Hematopoietic multipotent progenitor cell treated with erythropoietin and hydrocortisone succinate and interleukin-3 and kit ligand, for 6 days (in vitro differentiated cells): ENCODE data around the gene MMS19.
"Not testable (repeated sequence)": the region's sequence is repeated elsewhere in the genome, so short reads cannot be mapped to it uniquely, and the experiment has no call there.

Experiments used
- DNase-seq: peaks from one replicate; pipeline ENCODE4 v3.0.0-alpha.2; 2015

Gene MMS19

DNA sequence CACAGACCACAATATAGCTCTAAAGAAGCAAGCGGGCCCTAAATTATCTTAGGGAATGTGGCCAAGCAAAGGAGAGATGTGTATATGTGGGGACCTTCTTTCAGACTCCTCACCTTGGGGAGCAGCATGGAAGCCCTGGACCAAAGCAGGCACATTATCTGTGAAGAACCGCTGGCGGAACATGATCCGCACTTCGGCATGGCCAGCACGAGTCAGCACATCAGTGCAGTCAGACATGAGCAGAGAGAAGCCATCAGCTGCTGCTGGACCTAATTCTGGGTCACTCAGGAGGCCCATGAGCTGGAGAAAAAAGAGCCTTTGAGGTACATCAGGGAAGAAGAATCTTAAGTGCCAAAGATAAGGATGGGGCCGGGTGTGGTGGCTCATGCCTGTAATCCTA lies 38.3 kb downstream of the MMS19 start:
- DNase-seq: no peak

DNA sequence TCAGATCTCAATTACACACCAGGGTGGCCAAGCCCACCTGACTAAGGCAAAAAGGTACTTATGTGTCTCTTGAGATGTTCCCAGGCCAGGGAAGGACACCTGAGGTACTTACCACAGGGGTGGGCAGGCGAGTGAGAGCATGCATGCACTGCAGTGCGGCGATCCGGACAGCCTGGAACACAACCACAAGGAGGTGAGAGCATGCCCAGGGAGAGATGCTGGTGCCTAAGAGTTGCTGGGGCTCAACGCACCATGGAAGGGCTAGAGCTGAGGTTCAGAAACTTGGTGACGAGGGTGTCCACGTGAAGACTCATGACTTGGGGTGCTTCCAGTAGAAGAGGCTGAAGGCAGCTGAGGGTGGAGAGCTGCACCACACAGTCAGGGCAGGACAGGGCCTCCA lies 39.1 kb downstream of the MMS19 start:
- DNase-seq: no peak

DNA sequence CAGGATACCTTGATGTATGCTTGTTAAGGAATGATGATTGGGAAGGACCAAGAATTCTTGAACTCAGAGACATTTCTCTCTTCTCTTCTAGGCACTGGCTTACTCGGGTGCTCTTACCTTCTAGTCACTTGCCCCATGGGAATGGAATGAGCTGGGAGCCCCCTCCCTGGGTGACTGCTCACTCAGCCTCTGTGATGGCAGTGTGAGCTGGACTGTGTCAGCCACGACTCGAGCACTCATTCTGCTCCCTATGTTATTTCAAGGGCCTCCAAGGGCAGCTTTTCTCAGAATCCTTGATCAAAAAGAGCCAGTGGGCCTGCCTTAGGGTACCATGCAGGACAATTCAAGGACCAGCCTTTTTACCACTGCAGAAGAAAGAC lies 41.5 kb downstream of the MMS19 start:
- DNase-seq: no peak

DNA sequence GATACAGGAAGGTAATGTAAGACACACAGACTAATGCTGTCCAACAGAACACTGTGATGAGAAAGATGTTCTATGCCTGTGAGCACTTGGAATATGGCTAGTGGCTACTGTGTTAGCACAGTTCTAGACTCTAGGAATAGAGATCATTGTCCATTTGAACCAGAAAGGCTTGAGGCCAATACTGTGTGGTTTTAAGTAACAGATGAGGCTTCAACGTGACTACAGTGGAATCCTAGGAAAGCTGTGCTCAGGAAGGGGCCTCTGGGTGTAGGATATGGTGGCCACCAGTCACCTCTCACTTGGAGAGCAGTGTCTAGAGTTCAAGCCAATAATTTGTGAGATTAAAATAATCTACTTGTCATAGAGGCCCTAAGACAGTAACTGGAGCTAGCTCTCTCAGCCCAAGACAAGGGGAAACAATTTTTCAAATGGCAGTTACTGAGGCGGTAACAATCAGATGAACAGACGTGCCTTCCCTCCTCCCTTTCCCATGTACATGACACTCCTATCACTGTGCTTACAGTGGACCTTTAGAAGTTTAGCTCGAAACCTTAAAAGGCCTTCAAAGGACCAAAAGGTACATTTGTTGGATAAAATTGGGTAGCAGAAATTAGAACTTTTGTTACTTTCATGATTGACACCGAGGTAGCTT lies 42.1 kb downstream of the MMS19 start:
- DNase-seq: no peak

DNA sequence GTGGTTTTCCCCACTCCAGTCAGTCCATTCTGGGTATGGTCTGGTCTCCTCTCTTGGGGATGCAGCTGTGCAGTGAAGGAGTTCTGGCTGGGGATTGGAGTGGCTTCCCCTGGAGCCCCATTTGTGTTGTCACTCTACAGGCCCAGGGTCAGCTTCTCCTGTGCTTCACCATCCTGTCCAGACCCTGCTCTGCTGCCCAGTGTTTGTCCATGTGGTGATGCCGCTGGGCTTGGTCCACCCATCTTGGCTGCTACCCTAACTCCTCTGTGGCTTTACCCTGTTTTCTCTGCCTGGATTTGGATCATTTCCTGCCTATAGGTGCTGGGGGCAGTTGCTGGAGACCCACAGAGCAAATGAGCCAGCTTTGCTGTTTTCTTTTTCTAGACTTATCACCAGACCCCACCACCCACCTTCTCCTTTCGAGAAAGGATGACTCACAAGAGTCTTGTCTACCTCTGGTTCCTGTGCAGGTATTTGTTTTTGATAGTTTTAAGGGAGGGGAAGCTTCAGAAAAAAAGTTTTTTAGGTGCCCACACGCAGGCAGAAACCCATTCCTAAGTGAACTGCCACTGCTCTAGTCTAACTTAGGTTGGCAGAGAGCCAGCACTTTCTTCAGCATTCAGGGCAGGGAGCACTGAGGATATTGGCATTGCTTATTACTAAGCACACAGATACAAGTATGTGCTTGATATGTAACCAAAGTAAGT lies 43.7 kb downstream of the MMS19 start:
- DNase-seq: peak; percentile 71

DNA sequence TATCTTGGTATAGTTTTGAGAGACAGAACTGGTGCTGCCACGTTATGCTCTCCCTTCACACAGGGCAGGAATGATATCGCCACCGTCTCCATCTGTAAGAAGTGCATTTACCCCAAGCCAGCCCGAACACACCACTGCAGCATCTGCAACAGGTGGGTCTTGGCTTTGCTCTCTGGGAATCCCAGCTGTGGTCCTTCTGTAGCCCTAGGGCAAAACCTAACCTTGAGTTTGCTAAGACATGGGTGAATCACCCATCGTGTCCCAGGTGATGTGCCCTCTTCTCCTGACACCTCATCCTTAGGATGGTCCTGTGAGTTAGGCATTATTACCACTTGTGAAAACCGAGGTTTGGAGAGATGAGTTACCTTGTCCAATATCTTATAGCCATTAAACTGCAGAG lies 45.9 kb downstream of the MMS19 start:
- no peak for DNase-seq

DNA sequence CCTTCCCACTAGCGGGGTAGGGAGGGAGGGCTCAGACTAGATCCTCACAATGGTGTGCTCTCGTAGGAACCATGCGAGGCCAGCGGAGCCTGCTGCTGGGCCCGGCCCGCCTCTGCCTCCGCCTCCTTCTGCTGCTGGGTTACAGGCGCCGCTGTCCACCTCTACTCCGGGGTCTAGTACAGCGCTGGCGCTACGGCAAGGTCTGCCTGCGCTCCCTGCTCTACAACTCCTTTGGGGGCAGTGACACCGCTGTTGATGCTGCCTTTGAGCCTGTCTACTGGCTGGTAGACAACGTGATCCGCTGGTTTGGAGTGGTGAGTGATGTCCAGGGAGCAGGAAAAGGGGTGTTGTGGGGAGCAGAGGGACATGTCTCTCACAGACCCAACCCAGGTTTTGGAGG lies 46.6 kb downstream of the MMS19 start:
- no peak for DNase-seq

DNA sequence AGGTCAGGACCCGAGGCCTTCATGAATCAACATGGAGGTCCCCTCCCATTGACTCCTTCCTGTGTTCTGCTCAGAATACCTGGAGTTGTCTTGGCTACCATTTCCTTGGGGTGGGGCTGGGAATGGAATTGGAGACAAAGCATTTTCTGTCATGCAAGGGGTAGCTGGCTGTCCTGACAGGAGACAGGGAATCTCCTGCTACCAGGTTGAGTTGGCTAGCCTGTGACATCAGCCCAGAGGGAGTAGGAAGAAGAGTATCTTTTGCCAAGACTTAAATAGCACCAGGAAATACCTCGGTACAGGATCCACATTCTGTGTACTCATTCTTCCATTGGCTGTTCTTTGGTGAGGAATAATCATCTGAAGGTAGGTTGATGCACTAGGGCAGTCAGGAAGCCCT lies 47.4 kb downstream of the MMS19 start:
- DNase-seq: no peak

DNA sequence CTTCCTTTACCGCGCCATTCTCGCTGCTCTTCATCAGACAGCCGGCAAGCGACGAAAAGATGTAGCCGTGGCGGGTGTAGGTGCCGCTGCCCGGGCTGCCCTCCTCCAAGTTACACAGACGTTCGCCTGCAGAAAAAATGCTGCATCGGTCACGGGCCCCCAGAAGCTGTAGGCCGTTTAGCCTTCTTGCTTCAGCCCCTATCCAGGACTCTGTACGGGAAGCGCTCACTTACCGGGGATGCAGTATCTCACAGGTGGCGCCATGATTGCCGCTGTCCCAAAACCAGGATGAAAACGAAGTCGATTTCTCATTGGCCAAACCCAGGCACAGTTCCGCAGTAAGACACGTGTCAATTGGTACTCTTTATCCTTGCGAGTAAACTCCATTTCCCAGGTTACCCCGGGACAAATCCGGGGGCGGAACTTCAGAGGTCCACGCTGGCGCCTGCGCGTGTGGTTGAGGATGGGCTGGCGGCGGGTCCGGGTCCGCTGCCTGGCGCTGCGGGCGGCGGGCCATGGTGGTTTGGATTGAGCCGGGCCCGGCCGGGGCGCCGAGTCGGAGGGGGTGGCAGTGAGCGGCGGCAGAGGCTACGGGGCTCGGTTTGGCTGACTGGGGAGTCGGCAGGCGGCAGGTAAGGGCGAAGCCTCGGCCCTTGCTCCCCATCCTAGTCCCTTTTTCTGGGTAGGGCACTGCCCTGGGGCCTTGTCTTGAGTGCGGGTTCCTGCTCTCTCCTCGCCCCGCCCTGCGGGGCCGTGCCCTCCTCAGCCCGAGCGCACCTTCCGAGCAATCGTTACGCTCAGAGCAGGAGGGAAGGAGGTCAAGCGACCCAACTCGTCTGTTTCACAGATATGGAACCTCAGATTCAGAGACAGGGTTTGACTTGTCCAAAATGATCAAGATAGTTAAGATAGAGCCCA lies 52.2 kb downstream of the MMS19 start, which contains the start of the genes EXOSC1 and ZDHHC16:
Gene EXOSC1, minus strand, starts transcription at position 285 of the 918 bp plus-strand sequence. Its CDS starts 21 bp downstream, at position 264.
Gene ZDHHC16, plus strand, starts transcription at position 454 of the 918 bp plus-strand sequence. CDS start 5,501 bp downstream, outside the sequence.
- peak; percentile 98 for DNase-seq

DNA sequence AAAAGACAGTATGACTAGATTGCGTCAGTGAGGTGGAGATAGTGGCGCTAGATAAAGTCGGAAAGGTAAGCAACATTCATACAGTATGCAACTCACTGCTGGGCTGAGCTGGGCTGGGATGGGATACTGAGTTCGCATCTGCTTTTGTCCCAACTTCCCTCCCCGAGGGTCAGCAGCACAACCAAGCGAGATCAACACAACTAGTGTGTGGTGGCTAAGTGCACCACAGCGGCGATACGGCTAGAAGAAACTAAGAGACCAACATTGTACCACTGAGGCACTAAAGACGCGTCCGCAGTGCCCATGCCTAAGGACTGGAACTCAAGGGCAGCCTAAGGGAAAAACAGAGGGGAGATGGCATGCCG lies 52.9 kb downstream of the MMS19 start:
- no peak for DNase-seq

DNA sequence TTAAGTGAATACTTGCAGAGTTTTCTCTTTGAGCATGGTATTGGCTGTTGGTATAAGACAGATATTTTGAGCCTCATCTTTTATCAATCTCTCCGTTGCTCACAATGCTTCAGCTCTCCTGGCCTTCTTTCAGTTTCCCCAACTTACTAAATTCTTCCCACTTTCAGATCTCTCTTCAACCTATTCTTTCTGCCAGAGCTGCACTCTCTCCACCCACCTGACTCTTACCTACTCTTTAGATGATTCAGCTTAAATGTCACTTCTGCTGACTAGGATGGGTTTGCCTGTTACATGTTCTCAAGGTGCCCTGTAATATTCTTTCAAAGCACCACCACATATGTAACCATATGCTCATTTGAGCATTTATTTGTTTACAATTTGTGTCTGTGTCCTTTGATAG lies 54.0 kb downstream of the MMS19 start:
- DNase-seq: no peak

DNA sequence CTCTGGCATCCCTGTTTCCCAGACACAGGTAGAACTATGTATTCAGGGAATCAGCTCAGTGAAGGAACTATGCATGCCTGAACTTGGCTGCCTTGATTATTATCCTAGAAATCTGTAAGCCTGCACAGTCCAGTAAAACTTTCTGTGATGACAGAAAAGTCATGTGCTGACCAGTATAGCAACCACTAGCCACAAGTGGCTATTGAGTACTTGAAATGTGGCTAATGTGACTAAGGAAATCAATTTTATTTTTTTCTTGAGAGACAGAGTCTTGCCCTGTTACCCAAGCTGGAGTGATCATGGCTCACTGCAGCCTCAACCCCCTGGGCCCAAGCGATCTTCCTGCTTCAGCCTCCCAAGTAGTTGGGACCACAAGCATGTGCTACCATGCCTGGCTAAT lies 55.9 kb downstream of the MMS19 start:
- DNase-seq: no peak

DNA sequence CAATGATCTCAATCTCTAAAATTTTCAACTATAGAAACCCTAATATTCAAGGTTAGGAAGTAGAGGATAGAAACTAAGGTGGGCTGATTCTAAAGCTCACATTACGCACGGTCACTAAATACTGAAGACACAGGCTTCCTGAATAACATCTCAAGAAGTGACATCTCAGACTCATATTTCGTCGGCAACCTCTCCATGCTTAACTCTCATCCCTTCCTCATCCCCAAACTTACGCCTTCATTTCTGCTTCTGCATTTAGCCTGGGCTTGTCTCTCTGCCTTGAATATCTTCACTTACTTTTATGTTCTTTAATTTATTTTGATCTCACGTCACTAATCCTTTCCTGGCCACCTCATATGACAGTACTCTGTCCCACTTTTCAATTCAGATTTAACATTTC lies 63.0 kb downstream of the MMS19 start:
- DNase-seq: no peak

DNA sequence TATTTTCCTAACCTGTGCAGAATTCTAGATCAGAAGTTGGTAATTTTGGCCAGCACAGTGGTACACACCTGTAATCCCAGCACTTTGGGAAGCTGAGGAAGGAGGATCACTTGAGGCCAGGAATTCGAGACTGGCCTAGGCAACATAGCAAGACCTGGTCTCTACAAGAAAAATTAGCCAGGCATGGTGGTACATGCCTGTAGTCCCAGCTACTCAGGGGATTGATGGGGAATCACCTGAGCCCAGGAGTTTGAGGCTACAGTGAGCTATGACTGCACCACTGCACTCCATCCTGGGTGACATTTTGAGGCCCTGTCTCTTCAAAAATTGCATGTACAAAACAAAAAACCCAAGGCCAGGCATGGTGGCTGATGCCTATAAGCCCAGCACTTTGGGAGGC lies 63.7 kb downstream of the MMS19 start:
- DNase-seq: no peak

DNA sequence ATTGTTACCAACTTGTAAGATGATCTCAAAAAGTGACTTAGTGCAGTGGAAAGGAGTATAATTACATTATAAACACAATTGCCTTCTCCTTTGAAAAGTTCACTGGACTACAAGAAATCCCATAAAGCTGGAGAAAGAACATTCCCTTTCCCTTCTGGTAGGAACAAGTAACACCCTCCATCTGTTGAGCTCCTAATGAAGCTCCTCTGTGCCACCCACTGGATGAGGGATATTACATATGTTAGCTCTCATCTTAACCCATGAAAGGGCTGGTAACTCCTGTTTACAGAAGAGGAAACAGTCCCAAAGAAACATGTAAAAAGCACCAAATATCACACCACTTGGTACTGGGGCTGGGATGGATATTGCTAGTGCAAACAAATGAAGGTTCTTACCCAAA lies 64.2 kb downstream of the MMS19 start:
- no peak for DNase-seq

DNA sequence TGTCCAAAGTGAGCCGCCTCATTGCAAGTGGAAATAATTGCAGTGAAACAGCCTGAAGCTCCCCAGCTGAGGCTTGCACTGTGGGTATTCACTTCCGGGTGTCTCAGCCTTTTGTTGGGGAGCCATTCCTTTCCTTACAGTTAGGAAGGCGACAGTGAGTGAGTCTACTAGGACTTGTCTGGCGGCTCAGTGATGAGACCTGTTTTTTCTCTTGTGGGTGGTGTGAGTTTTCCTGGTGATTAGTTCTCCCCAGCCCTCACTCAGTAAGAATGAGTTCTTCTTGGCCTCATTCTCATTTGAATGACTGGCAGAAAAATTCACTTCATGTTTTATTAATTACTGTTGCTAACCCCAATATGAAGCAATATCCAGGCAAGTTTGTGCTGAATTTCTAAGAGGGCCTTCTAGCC lies 69.6 kb downstream of the MMS19 start:
- DNase-seq: no peak

DNA sequence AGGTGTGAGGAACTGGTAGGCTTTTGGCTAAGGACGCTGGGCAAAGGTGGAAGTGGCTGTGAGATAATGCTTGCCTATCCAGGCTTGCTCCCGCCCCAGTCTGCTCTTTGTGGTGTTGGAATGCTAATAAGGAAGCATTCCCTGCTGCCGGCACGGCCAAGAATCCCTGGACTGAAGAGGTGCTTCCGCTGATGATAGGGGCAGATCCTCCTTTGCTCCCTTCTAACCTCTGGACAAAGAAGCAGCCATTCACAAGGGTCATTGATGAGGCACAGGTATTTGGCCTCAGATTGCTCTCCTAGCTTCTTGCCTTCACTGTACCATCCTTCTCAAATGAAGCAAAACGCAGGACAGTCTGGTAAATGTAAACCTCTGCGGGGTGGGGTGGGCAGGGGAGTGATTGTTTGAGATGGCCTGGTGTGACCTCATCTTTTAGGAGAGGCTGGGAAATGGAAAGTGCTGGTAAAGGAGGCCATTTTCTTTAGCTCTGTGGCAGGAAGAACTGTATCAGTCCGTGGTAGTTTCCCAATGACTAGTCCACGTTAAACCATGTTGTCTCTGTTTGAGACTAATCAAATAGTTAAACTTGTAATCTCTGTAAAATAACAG lies 70.5 kb downstream of the MMS19 start:
- DNase-seq: peak; percentile 47

DNA sequence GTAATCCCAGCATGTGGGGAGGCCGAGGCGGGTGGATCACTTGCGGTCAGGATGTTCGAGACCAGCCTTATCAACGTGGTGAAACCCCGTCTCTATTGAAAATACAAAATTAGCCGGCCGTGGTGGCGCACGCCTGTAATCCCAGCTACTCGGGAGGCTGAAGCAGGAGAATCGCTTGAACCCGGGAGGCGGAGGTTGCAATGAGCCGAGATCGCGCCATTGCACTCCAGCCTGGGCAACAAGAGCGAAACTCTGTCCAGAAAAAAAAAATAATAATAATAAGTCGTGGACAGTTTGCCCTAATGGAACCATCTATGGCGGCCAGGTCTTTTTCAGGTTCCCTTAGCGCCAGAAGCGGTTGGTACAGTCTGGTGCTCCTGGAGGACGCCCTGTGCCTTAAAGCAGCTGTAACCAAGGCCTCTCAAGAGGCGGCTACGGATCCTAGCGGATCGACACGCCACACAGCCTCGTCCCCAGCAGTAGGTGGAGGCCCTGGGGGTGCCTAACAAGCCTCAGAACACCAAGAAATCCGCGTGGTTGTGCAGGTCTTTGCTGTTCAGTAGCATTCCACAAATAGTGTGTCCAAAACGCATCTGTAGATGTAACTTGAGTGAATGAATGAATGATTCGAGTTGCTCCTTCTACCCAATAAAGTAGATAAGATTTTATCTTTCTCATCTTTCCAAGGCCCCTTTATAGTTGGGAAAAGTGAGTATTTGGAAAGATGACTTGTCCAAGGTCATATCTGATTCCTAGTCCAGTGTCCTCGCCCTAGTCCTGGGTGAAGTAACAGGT lies 71.2 kb downstream of the MMS19 start:
- peak; percentile 39 for DNase-seq

DNA sequence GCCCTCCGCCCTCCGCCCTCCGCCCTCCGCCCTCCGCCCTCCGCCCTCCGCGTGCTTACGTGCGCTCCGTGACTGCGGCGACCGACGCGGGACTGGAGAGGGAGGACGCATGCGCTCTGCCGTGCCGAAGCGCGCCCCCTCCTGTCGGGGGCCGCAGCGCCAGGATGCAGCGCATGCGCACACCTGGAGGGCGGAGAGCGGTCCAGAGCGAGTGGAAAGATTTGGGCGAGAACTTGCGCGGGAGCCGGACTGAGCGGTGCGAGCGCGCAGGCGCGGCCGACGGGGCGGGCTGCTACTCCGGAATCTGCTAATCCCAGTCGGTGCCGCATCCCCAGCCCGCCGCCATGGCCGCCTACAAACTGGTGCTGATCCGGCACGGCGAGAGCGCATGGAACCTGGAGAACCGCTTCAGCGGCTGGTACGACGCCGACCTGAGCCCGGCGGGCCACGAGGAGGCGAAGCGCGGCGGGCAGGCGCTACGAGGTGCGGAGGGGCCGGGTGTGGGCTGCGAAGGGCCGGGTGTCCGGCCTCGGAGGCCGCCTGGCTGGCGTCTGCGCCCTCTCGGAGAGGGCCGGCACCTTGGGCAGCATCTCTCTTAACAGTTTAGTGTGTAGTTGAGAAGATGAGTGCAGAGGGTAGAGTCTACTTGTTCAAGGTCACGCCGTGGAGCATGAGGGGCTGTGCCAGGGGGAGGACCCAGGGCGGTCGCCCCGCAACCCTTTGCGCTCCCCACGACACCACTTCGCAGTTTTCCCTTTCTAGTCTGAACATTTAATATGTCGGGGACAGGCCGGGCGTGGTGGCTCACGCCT lies 72.1 kb downstream of the MMS19 start, which contains the start of gene PGAM1:
Gene PGAM1, plus strand, starts transcription at position 228 of the 812 bp plus-strand sequence. Its CDS starts 117 bp downstream, at position 345.
- DNase-seq: peak; percentile 96

DNA sequence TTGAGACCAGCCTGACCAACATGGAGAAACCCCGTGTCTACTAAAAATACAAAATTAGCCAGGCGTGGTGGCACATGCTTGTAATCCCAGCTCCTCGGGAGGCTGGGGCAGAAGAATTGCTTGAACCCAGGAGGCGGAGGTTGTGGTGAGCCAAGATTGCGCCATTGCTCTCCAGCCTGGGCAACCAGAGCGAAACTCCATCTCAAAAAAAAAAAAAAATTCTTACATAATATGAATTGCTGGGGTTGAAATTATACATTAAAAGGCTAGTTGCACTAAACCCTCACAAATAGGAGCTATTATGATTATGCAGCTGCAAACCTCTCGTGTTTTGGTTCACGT lies 74.5 kb downstream of the MMS19 start:
- DNase-seq: not testable (repeated sequence)

DNA sequence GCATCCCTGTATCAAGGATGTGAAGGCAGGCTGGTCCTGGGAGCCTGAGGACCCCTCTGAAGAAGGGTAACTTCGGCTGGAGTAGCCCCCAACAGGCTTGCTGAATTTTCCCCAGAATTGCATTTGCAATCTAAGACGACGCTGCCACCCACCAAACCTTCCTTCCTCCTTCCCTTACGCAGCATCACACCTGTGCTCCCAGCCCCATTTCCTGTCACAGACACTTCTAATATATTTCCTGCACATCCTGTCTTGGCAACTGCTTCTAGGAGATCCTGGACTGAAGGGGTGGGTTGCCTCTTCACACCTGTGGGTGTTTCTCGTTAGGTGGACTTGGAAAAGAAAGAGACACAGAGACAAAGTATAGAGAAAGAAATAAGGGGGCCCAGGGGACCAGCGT lies 81.7 kb downstream of the MMS19 start:
- no peak for DNase-seq
